Activated CD4-positive, alpha-beta T cell treated with anti-CD3 and anti-CD28 coated beads for 4 hours (primary cell): ENCODE data around the gene BPIFB2.

Source experiments
- DNase-seq, 2 donors: peaks; one replicate each; pipeline ENCODE4 v3.0.0-alpha.2; 2020

The BPIFB2 gene

GRCh38 chr20:33022694-33023438, 15.4 kb downstream of the BPIFB2 start:
- no peak for DNase-seq

DNA sequence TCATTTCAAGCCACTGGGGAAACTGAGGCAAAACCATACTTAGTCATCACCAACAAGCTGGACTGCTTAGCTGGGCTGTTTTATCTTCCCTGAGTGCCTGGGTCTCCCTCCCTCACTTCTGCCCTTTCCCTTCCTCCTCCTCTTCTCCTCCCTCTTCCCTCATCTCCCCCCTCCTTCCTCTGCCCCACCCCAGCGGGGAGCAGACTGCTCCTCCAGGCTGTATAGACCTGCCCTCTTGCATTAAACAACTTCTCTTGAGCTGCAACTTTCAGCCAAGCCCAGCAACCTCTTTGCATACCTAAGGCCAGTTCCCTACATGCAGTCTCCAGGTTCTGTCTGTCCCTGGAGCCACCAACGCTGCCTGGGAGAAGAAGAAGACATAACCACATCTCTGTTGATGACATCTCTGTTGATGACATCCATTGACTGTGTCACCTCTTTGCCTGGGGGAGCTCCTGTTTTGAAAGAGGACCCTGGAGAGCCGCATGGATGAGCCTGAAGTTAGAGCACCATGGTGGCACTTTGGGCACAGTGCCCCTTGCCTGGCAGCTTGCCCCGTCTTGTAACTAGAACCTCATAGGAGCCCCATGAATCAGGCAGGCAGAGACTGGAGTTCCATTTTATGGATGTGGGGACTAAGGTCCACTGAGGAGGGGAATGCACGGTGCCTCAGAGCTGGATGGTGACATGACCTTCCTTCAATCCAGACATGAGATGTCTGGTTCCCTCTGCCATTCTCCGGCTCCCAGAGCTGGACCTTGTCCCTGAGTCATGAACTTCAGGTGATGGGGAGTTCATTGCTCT, 16.1 kb downstream of the BPIFB2 start:
- DNase-seq, result no peak

- DNase-seq, result no peak
Observed at GRCh38 chr20:33024243-33024560, 16.7 kb downstream of the BPIFB2 start.

DNA sequence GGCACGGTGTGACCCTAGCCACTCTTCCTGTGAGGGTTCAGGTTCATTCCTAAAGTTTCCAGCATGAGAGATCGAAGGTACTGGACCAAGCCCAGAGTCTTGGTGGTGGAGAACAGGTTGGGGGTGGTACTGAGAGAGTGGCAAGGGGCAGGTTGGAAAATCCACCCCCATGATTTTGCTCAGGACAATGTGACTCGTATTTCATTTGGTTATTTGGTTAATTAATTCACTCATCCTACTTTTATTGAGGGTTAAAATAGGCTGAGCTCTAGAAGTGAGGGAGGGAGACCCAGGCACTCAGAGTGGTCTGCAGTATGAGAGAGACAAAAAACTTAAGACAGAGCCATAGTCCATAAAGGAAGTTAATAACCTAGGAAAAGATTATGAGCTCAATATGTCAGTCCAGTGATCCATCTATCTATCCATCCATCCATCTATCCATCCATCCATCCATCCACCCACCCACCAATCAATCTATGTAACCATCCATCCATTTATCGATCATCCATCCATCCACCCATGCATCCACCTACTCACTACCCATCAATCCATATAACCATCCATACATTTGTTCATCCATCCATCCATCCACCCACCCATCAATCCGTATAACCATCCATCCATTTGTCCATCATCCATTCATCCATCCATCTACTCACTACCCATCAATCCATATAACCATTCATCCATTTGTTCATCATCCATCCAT, 17.3 kb downstream of the BPIFB2 start:
- DNase-seq, result no peak

DNA sequence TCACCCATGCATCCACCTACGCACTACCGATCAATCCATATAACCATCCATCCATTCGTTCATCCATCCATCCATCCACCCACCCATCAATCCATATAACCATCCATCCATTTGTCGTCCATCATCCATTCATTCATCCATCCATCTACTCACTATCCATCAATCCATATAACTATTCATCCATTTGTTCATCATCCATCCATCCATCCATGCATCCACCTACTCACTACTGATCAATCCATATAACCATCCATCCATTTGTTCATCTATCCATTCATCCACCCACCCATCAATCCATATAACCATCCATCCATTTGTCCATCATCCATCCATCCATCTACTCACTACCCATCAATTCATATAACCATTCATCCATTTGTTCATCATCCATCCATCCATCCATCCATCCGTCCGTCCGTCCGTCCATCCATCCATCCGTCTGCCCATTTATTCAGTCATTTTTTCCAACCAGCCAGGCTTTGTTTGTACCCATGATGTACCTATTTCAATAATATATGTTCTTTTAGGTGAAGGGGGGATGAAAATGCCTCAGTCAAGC, 17.9 kb downstream of the BPIFB2 start:
- no peak for DNase-seq

- DNase-seq, result no peak
Observed at GRCh38 chr20:33026072-33026778, 18.7 kb downstream of the BPIFB2 start.

DNA sequence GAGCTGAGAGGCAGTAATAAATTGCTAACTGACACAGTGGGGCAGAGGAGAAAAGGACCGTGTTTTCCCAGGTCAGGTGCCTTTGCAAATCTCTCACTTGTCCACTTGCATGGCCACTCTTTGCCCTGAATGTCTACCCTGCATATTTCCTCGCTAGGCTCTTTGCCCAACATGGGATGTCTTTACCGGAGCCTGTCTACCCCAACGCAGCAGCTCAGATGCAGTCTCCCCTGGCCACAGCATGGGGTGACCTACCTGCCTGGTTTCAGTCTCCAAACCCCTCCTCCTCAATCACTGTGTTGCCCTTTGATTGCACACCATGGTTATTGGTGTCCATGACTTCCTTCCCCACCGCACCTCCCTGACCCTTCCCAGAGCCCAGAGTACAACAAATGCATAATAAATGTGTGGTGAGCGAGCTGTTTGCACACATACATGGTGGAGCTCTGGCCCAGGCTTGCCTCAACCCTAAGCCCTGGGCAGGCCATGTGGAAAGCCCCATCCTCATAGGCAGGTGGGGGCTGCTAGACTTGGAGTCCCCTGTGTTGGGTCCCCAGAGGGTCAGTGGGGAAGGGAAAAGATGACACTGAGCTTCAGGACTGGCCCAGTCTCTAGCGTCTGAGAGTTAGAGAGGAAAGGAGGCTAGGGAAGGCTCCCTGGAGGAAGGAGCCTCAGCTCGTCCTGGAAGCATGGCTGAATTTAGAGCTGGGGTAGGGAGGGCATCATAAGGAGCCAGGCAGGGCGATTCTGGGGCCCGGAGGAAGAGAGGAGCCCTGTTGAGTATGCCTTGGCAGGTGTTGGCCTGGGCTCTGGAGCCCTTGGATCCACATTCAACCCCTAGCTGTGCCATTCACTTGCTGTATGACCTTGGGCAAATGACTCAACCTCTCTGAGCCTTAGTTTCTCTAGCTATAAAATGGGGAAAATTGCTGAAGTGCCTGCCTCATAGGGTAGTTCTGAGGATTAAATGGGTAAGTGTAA, 19.6 kb downstream of the BPIFB2 start:
- DNase-seq, result no peak

DNA sequence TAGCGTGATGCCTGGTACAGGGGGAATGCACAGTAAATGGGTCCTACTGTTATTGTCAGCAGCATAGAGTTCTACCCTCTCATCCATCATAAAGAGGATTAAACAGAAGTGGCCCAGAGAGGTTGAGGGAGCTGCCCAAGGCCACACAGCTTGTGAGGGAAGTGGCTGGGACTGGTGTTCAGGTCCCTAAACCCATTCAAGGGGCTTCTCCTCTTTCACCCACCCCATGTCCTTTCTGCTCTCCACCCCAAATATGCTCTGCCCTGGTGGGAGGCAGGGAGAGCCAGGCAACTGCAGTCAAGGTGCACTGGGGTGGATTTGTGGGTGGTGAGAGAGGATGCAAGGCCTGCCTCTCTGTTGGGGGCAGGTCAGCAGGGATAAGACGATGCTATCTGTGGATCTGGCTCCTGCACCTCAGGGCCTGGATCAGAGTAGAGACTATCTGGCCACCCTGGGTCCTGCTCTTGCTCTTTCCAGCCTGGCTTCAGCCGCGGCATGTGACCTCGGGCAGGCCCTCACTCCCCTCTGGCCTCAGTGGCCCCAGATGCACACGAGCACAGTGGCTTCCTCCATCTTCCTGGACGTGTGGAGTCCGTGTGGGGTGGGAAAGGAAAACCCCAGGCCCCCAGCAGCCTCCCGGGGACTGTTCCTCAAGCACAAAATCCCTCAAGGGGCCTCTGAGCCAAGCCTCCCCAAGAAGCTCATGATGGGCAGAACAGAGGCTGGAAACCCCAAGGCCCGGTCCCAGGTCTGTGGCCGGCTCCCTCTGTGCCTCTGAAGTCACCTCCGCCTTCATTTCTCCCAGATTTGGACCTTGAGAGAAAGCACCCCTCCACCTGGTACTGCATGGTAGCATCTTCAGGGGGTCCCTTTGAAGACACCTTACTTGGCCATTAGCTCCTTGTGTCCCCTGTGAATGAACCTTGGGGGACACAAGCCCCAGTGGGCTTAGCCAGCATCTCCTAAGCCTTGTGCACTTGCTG, 20.6 kb downstream of the BPIFB2 start:
- no peak for DNase-seq

GRCh38 chr20:33028875-33029274, 21.4 kb downstream of the BPIFB2 start:
- DNase-seq, result no peak

DNA sequence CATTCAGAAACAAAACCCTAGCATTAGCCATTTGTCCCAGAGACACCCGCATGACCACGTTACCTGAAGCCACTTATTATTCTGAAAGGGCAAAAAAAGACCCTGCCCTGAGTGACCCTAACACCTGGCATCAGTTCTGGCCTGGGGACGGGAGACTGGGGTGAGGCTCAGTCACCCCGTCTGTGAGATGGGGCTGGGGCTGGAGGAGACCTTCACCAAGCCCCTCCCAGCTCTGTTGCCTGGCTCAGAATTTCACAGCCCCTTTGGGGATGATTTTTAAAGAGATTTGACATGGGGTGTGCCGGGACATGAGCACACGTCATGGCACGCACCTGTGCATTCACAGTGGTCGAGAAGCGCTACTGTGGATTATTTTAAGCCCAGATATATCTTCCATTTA, 22.6 kb downstream of the BPIFB2 start:
- DNase-seq, result no peak

- DNase-seq, result no peak
Observed at GRCh38 chr20:33030569-33030968, 23.1 kb downstream of the BPIFB2 start.

- no peak for DNase-seq
Observed at GRCh38 chr20:33031531-33031930, 24.0 kb downstream of the BPIFB2 start, which contains the start of gene BPIFB6. Gene BPIFB6, plus strand, starts transcription at chr20:33031648. Its CDS starts 0 bp downstream, at chr20:33031648.

- DNase-seq, result no peak
Observed at GRCh38 chr20:33032555-33032954, 25.1 kb downstream of the BPIFB2 start.

DNA sequence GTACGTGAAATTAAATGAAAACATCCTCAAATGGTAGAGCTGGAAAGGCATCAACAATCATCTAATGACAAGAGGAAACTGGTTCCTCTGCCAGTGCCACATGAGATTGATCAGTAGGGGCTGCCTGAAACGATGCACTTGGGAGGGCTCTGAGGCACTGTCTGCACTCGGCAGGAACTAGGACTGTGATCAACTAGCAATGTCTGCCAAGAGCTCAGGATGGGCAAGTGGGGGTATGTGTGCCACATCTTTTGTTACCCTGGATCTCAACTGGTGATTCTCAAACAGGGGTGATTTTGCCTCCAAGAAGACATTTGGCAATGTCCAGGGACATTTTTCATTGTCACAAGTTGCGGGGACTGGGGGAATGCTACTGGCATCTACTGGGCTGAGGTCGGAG, 25.9 kb downstream of the BPIFB2 start:
- no peak for DNase-seq

DNA sequence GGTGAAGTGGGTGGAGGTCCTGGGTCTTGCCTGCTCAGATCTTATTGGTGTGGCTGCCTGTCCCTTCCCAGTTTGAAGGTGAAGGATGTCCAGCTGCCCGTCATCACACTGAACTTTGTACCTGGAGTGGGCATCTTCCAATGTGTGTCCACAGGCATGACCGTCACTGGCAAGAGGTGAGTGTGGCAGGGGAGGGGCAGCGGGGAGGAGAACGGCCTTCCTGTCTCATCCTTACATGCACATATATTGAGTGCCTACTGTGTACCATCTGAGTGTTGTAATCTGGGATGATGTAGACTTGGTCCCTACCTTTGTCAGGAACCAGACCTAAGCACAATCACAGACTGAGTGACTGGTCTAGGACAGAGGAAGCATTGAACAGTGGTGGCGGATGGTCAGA, 26.6 kb downstream of the BPIFB2 start:
- no peak for DNase-seq

GRCh38 chr20:33034901-33035492, 27.5 kb downstream of the BPIFB2 start:
- DNase-seq, result no peak

DNA sequence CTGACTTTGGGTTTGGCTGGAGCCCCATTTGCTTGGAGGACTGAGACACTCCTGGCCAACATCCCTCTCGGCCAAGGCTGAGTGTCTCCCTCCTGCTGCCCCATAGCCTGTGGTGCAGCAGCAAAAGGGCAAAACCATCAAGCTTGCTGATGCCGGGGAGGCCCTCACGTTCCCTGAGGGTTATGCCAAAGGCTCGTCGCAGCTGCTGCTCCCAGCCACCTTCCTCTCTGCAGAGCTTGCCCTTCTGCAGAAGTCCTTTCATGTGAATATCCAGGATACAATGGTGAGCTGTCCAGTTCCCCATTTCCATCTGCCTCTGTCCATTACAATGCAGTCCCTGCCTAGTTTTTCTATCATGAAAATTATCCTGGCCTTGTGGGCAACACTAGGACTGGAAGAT, 30.0 kb downstream of the BPIFB2 start:
- no peak for DNase-seq

GRCh38 chr20:33038243-33038642, 30.7 kb downstream of the BPIFB2 start:
- DNase-seq, result no peak

DNA sequence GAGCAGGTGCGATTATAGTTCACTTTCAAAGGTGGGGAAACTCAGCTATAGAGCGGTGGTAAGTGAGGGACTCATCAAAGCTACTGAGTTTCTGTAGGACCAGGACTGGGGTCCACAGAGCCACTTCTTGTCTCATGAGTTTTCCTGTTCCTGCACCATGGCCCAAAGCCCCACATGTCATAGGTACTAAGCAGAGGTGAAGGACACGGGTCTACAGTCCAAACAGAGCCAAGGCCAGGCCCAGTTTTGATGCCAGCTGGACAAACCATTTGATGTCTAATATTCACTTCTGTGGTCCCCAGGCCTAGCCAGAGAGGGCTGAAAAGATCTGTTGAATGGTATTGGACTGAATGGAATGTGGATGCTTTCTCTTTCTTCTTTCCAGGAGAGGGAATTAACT, 34.9 kb downstream of the BPIFB2 start:
- no peak for DNase-seq
